GM13976 (cell line): Measurements from ENCODE around the gene ATAD2B.

Experiments
- DNase-seq: peaks from one replicate; pipeline ENCODE4 v3.0.0; 2012; ENCODE audit warnings: low spot score
- CTCF ChIP-seq: IDR thresholded peaks from 2 replicates; pipeline ENCODE4 v1.5.1; 2012; ENCODE audit warnings: borderline replicate concordance, mild to moderate bottlenecking; ENCODE audit not compliant: insufficient read depth; ENCODE audit errors: extremely low read depth, missing control alignments, control extremely low read depth
- in situ Hi-C: fragments of 300-500 bp; cut with MboI; formaldehyde crosslinking; loops from one replicate; pipeline ENCODE4 v1.12.0; 2022; ENCODE audit warnings: low sequenced_read_pairs, mixed read lengths, inconsistent platforms; ENCODE audit not compliant: unreplicated experiment

The ATAD2B gene

DNA sequence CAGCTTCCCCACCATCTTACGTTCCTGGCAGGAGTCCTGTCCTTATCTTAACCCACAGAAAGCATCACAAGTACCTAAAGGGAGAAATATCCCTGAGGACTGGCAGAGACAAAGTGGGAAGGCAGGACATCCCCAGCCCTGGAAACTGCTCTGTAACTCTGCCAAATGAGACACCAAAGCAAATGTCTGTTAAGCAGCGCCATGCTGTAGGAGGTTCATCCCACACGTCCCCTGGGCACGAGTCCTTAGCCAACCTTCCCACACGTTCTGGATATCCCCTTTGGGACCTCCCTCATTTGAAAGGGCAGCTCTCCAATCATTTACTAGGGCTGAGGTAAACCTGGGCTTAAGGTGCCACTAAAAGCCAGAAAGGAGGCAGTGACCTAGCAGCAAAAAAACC is 207.2 kb downstream of the ATAD2B start:
- no peak for TF ChIP-seq CTCF
- in situ Hi-C loops, result no loop called here
- no peak for DNase-seq

DNA sequence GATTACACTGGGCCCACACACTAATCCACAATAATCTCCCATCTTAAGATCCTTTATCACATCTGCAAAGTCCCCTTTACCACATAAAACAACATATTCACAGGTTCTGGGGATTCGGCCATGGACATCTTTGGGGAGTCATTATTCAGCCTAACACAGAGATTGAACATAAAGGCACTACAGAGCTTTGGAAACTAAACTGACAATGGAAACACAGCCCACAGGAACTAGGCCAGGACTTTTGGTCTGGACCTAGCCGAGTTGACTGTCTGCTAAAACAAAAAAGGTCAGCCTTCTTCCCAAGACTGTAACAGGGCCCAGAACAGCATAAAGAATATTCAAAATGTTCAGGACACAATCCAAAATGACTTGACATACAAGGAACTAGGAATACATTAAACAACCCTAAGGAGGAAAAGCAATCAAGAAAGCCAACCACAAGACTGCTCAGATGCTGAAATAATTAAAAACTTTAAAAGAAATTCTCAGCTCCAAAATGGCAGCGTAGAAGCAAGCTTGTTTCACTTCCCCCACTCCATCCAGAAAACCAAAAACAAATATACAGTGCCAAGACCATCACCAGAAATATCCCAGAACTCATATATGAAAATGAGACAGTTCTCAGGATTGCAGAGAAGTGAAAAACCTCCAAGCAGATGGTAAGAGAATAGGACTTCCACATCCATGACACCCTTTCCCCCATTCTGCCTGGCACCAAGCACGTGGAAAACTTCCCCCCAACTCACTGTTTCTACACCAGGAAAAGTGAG is 207.8 kb downstream of the ATAD2B start:
- in situ Hi-C loops, result no loop called here
- TF ChIP-seq CTCF, result no peak
- no peak for DNase-seq

DNA sequence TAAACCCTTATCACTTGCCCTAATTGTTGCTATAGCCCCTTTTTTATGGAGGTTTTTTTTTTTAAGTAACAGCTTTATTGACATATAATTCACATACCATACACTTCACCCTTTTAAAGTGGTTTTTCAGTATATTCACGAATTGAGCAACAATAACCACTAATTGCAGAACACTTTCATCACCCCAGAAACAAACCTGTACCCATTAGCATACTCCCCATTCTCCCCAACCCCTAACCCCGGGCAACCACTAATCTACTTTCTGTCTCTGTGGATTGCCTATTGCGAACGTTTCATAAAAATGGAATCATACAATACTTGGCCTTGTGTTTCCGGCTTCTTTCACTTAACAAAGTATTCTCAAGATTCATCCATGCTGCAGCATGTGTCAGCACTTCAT is 213.6 kb downstream of the ATAD2B start:
- in situ Hi-C loops, result no loop called here
- DNase-seq, result no peak
- TF ChIP-seq CTCF, result no peak

DNA sequence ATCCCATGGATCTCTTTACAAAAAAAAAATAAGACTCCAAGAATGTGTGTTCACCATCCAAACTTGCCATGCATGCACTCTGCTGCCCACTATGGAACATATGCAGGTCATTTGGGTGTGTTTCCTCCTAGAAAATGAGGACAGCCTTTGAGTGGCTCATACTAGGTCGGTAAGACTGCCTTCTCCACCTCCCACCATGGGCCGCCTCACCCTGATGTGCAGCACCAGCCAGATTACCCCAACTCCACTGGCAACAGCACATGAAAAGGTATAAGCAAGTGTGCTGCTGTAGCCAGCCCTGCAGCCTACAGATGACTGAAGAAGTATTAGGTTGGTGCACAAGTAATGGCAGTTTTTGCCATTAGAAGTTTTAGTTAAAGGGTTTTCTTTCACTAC is 214.2 kb downstream of the ATAD2B start:
- DNase-seq, result no peak
- no peak for TF ChIP-seq CTCF
- in situ Hi-C loops, result no loop called here

DNA sequence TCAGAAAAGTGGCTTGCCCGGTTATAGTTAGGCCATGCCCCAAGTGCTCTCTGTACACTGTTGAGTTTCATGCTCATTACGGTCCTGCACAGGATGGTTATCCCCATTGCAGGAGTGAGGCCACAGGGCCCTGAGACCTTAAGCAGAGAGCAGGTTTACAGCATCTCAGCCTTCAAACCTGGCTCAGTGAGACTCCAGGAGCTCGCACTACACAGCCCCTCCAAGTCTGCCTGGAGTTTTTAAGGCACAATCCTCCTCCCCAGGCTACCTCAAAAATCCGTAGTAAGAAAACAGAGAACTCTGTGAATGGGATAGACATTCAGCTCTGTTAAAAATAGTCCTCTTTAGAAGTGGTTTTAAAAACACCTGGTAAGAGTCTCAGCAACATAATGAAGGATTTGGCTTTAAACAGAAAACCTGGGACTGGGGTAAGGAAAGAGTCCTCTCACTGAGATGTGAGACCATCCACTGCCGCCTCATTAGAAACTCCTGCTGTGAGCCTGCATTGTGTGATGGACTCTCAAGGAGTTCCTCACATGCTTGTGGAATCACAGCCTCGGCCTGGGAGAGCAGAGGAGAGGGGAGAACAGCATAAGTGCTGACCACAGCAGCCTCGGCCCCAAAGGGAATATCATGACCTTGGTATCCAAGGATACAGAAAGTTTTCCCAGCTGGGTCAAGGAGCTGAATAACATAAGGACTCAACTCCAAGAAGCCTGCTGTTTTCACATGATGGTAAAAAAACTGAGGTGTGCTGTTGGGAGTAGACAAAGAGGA is 214.8 kb downstream of the ATAD2B start:
- in situ Hi-C loops, result no loop called here
- no peak for TF ChIP-seq CTCF
- no peak for DNase-seq

DNA sequence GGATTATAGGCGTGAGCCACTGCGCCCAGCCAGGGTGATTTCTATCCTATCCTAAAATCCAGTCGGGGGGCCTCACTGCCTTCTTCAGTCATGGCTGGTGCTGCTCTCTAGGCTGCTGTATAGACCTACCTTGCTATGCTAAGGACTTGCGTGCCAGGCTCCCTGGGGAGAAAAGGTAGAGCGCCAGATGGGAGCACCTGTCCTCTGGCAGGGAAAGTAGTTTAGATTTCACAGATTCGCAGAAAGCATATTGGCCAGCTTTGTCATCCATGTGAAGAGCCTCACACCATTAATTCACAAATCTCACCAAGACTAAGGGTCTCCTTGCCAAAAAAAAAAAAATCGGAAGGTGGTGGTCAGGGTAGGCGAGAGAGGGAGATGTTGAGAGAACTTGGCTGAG is 217.6 kb downstream of the ATAD2B start:
- in situ Hi-C loops, result no loop called here
- no peak for DNase-seq

More for the DNA sequence above, 217.6 kb downstream of the ATAD2B start:
- no peak for TF ChIP-seq CTCF
